ENCODE measurements around the gene KRT5.
A peak's percentile ranks its signal among the peaks of the same experiment; 100 is the strongest.

The KRT5 gene

GRCh38 chr12:52535574-52535973 lies 15.4 kb upstream of the KRT5 start:
- DNase-seq: no peak

GRCh38 chr12:52534482-52534881 lies 14.3 kb upstream of the KRT5 start:
- DNase-seq: no peak

GRCh38 chr12:52533686-52534470 lies 13.7 kb upstream of the KRT5 start:
- no peak for DNase-seq

- DNase-seq: no peak
These were observed 12.4 kb upstream of the KRT5 start for GRCh38 chr12:52532636-52533035.

- peak; percentile 3 for DNase-seq
These were observed 11.5 kb upstream of the KRT5 start for GRCh38 chr12:52531566-52532300.

GRCh38 chr12:52530905-52531304 lies 10.7 kb upstream of the KRT5 start:
- no peak for DNase-seq

GRCh38 chr12:52530366-52530765 lies 10.2 kb upstream of the KRT5 start:
- no peak for DNase-seq

GRCh38 chr12:52529846-52530245 lies 9.7 kb upstream of the KRT5 start:
- no peak for DNase-seq

GRCh38 chr12:52529417-52529816 lies 9.2 kb upstream of the KRT5 start:
- DNase-seq: no peak

GRCh38 chr12:52528641-52529143 lies 8.5 kb upstream of the KRT5 start:
- no peak for DNase-seq

- DNase-seq: no peak
These were observed 7.1 kb upstream of the KRT5 start for GRCh38 chr12:52527121-52527800.

- peak; percentile 17 for DNase-seq
These were observed 6.3 kb upstream of the KRT5 start for GRCh38 chr12:52526511-52526951.

GRCh38 chr12:52525661-52526499 lies 5.7 kb upstream of the KRT5 start:
- DNase-seq: no peak

GRCh38 chr12:52524898-52525591 lies 4.9 kb upstream of the KRT5 start:
- no peak for DNase-seq

- DNase-seq: no peak
These were observed 4.2 kb upstream of the KRT5 start for GRCh38 chr12:52524241-52524897.

- DNase-seq: no peak
These were observed 3.6 kb upstream of the KRT5 start for GRCh38 chr12:52523824-52524223.

- DNase-seq: no peak
These were observed 2.3 kb upstream of the KRT5 start for GRCh38 chr12:52522346-52523011.

- DNase-seq: no peak
These were observed 1.5 kb upstream of the KRT5 start for GRCh38 chr12:52521568-52522266.

GRCh38 chr12:52521175-52521567 lies 977 bp upstream of the KRT5 start:
- DNase-seq: no peak

GRCh38 chr12:52519387-52519703 lies 849 bp downstream of the KRT5 start:
- no peak for DNase-seq
